WTC11 (cell line): ENCODE measurements around the gene FOXD4L6.
"Not testable (repeated sequence)": the region's sequence is repeated elsewhere in the genome, so short reads cannot be mapped to it uniquely, and the experiment has no call there.

Experiments
- ATF2 ChIP-seq: sonication (generic); formaldehyde crosslinking; IDR thresholded peaks from 2 replicates; pipeline ENCODE4 v1.8.1; 2022; ENCODE audit warnings: low read depth, missing genetic modification reagents, borderline replicate concordance
- CTCF ChIP-seq: fragments of 200-600 bp; IDR thresholded peaks from 2 replicates; pipeline ENCODE4 v1.8.0; 2022; ENCODE audit warnings: antibody characterized with exemption
- E2F5 ChIP-seq: sonication (generic); formaldehyde crosslinking; IDR thresholded peaks from 2 replicates; pipeline ENCODE4 v1.8.1; 2022; ENCODE audit warnings: mild to moderate bottlenecking, moderate library complexity, missing genetic modification reagents
- JUN ChIP-seq: sonication (generic); formaldehyde crosslinking; IDR thresholded peaks from 2 replicates; pipeline ENCODE4 v1.8.0; 2023; ENCODE audit warnings: mild to moderate bottlenecking, missing genetic modification reagents
- MAX ChIP-seq: sonication (generic); formaldehyde crosslinking; IDR thresholded peaks from 2 replicates; pipeline ENCODE4 v1.8.0; 2022; ENCODE audit warnings: mild to moderate bottlenecking, missing genetic modification reagents
- NFE2L1 ChIP-seq: sonication (generic); formaldehyde crosslinking; IDR thresholded peaks from 2 replicates; pipeline ENCODE4 v1.8.1; 2023; ENCODE audit warnings: missing genetic modification reagents
- NFYB ChIP-seq: sonication (generic); formaldehyde crosslinking; conservative IDR thresholded peaks from 2 replicates; pipeline ENCODE4 v1.8.0; 2022; ENCODE audit warnings: low read depth, missing genetic modification reagents
- SMAD3 ChIP-seq: sonication (generic); formaldehyde crosslinking; IDR thresholded peaks from 2 replicates; pipeline ENCODE4 v1.8.0; 2022; ENCODE audit warnings: missing genetic modification reagents, mild to moderate bottlenecking, borderline replicate concordance
- USF2 ChIP-seq: sonication (generic); formaldehyde crosslinking; IDR thresholded peaks from 2 replicates; pipeline ENCODE4 v1.8.1; 2023; ENCODE audit warnings: mild to moderate bottlenecking, missing genetic modification reagents, moderate library complexity
- ZNF317 ChIP-seq: sonication (generic); formaldehyde crosslinking; IDR thresholded peaks from 2 replicates; pipeline ENCODE4 v1.8.1; 2023; ENCODE audit warnings: low read depth, mild to moderate bottlenecking, moderate library complexity, missing genetic modification reagents, borderline replicate concordance

- not testable (repeated sequence) for TF ChIP-seq MAX (CRISPR knock-in tag); NFYB; USF2 (CRISPR knock-in tag); SMAD3; CTCF; ATF2 (CRISPR knock-in tag); E2F5 (CRISPR knock-in tag); ZNF317; NFE2L1; JUN
Measured at GRCh38 chr9:41086215-41086614, 42.3 kb downstream of the FOXD4L6 start.
